ENCODE results near the gene NAA16.
"Not testable (repeated sequence)": the region's sequence is repeated elsewhere in the genome, so short reads cannot be mapped to it uniquely, and the experiment has no call there.

The NAA16 gene

DNA sequence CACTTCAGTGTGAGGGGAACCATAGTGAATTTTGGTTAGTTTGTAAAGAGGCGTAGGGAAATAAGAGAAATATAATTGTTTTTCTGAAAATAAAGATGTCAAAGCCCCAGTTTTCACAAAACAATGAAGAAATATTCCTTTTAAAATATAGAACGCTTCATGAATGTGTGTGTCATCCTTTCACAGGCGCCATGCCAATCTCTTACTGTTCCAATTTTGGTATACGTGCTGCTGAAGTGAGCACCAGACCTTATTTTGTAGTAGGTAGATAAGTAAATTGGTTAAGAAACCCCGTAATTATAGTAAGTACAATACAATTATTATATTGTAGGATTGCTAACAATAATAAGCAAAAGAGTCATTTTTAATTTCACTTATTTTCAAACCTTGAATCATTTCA, 43.3 kb downstream of the NAA16 start:
- no peak for DNase-seq (ENCODE audit: low read depth in 2 of 2)

DNA sequence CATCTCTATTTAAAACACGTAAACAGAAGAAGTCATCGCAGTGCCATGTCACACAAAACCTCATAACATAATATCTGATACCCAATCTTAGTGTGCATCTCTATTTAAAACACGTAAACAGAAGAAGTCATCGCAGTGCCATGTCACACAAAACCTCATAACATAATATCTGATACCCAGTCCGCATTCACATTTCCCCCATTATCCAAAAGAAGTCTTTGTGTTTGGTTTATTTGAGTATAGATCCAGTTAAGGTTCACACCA, 45.2 kb downstream of the NAA16 start:
- not testable (repeated sequence) for DNase-seq (ENCODE audit: low read depth in 2 of 2)

DNA sequence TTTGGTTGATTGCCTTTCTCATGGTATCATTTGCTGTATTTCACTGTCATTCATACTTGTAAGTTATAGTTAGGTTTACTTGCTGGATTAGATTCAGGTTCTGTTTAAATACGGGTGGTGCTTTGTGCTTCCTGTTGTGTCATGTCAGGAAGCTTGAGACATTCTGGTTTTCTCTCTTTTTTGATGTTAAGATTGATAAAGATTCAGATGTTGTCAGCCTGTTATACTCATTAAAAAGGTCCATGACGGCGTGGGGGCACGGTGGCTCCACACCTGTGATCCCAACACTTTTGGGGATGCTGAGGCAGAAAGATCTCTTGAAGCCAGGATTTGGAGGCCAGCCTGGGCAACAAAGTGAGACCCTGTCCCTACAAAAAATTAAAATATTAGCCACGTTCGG, 45.7 kb downstream of the NAA16 start:
- DNase-seq (ENCODE audit: low read depth in 2 of 2), result no peak

- no peak for DNase-seq (ENCODE audit: low read depth in 2 of 2)
These were observed 50.4 kb downstream of the NAA16 start for GRCh38 chr13:41361491-41361890.

- no peak for DNase-seq (ENCODE audit: low read depth in 2 of 2)
These were observed 53.0 kb downstream of the NAA16 start for GRCh38 chr13:41364043-41364442.

DNA sequence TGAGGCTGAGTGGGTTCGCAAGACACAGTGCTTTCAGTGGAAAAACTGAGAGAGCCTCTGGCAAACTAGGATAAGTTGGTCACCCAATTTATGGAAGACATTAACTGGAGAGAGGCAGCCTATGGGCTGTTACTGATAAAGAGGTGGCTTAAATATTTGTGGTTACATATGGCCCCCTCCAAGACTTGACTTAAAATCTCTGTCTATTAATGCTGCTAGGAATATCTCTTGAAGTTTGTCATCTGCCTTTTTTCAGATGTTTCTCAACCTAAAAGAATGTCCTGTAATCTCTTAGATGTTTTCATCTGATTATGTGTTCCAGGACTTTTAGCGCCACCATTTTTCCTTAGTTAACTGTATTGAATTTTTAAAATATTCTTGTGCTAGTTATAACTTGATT, 54.6 kb downstream of the NAA16 start:
- no peak for DNase-seq (ENCODE audit: low read depth in 2 of 2)

- DNase-seq (ENCODE audit: low read depth in 2 of 2), result no peak
These were observed 59.7 kb downstream of the NAA16 start for GRCh38 chr13:41370736-41371135.

DNA sequence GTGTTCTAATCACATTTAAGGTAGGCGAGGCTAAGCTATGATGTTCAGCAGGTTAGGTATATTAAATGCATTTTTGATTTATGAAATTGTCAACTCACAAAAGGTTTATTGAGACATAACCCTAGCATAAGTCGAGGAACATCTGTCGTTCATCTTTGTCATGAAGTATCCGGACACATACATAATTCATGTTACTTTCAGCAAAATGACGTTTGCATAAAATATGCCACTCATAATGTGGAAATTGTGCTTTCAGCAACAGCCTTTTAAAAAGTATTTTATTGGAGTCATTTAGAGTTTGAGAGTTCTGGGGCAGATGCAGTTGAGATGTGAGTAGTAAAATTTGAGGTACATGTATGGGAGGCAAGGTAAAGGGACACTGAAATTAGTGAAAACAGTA, 66.4 kb downstream of the NAA16 start:
- DNase-seq (ENCODE audit: low read depth in 2 of 2), result no peak

- DNase-seq (ENCODE audit: low read depth in 2 of 2), result no peak
These were observed 71.4 kb downstream of the NAA16 start for GRCh38 chr13:41382431-41382830.

DNA sequence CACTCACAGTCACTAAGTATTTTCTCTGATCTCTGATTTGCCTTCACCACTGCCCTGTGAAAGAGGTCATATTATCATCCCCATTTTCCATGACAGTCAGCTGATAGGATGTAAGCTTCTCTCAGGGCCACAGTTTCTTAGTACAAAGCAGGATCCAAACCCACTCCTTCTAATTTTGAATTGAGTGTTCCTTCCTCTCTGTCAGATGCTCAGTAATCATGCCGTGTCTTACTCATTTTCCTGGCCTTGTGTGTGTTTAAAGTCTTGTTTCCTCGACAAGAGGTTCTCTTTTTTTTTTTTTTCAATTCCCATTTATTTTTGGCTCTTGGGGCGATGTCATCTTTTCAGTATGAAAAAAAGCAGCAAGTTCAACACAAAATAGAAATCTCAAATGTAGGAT, 72.3 kb downstream of the NAA16 start:
- no peak for DNase-seq (ENCODE audit: low read depth in 2 of 2)

DNA sequence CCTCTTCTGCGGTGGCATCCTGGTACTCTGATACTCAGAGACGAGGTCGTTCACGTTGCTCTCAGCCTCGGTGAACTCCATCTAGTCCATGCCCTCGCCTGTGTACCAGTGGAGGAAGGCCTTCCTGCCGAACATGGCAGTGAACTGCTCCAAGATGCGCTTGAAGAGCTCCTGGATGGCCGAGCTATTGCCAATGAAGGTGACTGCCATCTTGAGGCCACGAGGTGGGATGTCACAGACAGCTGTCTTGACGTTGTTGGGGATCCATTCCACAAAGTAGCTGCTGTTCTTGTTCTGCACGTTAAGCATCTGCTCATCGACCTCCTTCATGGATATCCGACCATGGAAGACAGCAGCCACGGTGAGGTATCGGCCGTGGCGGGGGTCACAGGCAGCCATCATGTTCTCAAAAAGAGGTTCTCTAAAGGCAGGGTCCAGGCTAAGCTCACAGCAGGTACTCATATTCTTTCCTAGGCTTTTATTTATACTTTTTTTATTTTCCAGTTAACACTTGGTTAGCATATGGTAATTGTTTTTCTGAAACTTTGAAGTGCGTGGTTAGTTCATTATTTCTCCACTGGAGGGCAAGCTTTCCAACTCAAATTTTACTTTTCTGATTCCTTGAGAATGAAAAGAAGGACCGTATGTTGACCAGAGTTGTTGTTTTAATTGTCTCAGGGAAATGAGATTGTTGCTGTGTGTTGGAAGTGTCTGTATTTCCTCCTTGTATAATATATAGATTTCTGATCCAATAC, 73.9 kb downstream of the NAA16 start:
- no peak for DNase-seq (ENCODE audit: low read depth in 2 of 2)

- DNase-seq (ENCODE audit: low read depth in 2 of 2), result no peak
These were observed 75.1 kb downstream of the NAA16 start for GRCh38 chr13:41386211-41386610.

DNA sequence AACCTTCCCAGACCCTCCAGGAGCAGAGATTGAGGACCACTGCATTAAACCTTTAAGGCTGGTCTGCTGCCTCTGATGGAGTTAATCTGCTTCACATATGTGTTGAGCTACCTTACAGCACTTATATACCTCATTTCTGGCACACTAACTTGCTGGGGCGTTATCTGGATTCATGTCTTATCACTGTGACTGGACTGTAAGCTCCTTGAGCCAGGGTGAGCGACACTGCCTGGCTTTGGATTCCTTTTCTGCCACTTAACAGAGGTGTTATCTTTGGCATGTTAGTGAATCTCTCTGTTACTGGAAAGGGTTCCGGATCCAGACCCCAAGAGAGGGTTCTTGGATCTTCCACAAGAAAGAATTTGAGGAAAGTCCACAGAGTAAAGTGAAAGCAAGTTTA, 76.5 kb downstream of the NAA16 start:
- no peak for DNase-seq (ENCODE audit: low read depth in 2 of 2)

DNA sequence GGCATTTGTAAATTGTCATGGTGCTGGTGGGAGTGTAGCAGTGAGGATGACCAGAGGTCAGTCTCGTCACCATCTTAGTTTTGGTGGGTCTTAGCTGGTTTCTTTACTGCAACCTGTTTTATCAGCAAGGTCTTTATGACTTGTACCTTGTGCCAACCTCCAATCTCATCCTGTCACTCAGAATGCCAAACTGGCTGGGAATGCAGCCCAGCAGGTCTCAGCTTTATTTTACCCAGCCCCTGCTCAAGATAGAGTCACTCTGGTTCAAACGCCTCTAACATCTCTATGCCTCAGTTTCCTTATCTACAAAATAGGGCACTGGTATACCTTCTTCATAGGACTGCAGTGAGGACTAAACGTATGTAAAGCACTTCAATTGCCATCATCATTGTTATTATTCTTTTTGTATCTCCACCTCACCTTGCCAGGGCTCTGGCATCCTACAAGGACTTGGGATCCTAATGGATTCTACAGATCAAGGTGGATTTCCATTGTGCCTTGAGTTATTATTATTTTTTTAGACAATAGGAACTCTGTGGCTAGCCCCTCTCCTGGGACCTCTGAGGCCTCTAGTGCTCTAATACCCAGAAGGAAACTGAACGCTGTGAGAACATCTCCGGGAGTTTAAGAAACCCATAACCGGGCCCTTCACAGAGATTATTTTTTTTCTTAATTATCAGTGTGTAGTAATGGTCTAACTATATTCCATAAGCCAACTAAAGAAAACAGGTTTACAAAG, 77.2 kb downstream of the NAA16 start:
- DNase-seq (ENCODE audit: low read depth in 2 of 2), result no peak

DNA sequence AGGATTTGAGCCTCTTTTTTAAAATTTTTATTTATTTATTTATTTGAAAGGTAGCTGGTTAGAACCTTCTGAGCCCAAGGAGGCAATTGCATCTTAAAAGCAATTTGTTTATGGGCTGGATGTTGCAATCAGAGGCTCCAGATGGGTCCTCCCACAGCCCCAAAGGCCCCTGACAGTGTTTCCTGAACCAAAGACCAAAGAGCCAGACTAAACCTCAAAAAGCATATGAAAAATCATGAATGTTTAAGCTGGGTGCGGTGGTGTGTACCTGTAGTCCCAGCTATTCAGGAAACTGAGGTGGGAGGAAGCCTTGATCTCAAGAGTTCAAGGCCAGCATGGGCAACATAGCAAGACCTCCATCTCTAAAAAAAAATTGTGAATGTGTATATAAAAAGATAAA, 78.5 kb downstream of the NAA16 start:
- DNase-seq (ENCODE audit: low read depth in 2 of 2), result no peak

DNA sequence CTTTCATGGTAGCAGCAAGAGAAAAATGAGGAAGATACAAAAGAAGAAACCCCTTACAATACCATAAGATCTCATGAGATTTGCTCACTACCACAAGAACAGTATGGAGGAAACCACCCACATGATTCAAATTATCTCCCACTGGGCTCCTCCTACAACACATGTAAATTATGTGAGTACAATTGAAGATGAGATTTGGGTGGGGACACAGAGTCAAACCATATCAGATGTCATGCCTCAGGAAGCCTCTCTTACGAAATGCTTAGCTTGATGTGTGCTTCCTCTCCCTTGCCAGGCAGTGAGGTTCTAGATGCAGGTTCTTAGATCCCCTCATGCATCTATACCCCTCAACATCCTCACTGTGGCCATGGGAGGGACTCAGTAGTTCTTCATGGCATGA, 83.1 kb downstream of the NAA16 start:
- DNase-seq (ENCODE audit: low read depth in 2 of 2), result no peak

DNA sequence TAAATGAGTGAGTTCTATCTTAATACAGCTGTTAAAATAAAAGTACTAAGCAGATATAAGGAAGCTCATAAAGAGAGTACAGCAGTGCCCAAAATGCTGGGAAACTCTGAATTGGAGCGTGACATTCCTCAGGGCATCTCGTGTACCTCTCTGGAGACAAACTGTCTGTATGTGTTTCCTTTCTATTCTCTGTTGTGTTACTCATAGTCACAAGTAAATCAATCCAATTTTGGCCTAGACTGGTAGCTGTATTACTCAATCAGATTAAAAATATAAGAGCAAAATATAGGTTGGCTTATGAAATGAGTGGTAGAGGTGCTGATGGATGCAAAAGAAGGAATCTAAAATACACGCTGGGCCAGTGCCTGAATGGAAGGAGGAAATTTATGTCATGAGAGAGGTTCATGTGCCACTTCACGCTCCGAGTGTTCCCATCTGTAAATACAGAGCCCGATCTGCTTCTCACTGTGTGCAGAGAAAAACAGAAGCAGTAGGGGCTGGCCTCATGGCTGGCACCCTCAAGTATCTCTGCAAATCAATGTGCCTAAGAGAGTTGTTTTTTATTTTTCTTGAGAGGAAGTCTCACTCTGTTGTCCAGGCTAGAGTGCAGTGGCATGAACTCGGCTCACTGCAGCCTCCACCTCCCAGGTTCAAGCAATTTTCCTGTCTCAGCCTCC, 87.6 kb downstream of the NAA16 start:
- no peak for DNase-seq (ENCODE audit: low read depth in 2 of 2)

GRCh38 chr13:41401366-41401765, 90.3 kb downstream of the NAA16 start:
- DNase-seq (ENCODE audit: low read depth in 2 of 2), result no peak

GRCh38 chr13:41402691-41403511, 91.8 kb downstream of the NAA16 start:
- no peak for DNase-seq (ENCODE audit: low read depth in 2 of 2)

DNA sequence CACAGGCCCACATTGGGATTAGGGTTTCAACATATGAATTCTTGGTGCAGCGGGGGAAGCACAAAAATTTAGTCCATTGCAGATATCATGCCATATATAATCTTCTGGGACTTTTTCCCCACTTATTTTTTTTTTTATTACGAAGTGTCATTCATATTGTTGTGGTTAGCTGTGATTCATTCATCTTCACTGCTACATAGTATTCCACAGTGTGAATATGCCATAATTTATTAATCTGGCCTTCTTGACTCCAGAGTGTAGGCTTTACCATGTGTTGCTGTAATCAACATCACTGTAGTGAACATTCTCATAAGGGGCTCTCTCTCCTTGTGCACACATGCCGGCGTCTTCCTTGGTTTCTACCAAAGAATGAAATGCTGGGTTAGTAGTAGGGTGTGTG, 92.9 kb downstream of the NAA16 start:
- DNase-seq (ENCODE audit: low read depth in 2 of 2), result no peak

DNA sequence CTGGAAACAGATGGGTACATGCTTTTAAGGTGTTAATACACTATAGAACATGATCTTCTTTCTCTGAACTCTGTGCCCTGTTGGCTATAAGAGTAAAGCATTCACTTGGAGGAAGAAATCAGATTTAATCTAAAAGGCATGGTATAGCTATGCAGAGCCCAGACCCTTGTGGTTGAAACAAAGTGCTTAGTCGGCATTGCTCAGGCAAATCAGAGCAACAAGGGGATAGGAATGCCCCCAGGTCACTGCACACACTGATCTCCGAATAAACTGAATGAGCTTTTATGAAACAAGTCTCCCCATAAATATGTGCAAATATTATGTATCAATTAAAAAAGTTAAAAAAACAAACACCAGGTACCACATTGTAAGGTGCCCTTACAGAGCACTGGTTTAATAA, 94.3 kb downstream of the NAA16 start:
- DNase-seq (ENCODE audit: low read depth in 2 of 2), result no peak

- DNase-seq (ENCODE audit: low read depth in 2 of 2), result no peak
These were observed 96.3 kb downstream of the NAA16 start for GRCh38 chr13:41407380-41407779.
